ENCODE results near the gene PCDHGC4. TPM values are rescaled to one million over a fixed set of nuclear protein-coding genes. Genes with fewer than 3 reads are reported as not detected.
A peak's percentile ranks its signal among the peaks of the same experiment; 100 is the strongest.

Gene PCDHGC4
- total RNA-seq, 1 donor from 2014 or later, result 3.7 TPM

DNA sequence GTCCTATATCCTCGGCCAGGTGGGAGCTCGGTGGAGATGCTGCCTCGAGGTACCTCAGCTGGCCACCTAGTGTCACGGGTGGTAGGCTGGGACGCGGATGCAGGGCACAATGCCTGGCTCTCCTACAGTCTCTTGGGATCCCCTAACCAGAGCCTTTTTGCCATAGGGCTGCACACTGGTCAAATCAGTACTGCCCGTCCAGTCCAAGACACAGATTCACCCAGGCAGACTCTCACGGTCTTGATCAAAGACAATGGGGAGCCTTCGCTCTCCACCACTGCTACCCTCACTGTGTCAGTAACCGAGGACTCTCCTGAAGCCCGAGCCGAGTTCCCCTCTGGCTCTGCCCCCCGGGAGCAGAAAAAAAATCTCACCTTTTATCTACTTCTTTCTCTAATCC is 7.0 kb upstream of the PCDHGC4 start:
- Histone ChIP-seq H3K4me3 (ENCODE audit: low read length in 3 of 3) (peak overlapping the region; percentile 91 to 96 (median 96)), H3K4me1 (ENCODE audit: control insufficient read depth in 3 of 3, insufficient read depth in 3 of 3, low read length in 3 of 3) (peaks cover 41 to 46% (median 45%) of the 10 kb centered on the region in 3 donors), H3K9ac (ENCODE audit: low read depth in 1 of 3, low read length in 3 of 3) (peak overlapping the region; percentile 34 to 84 (median 57)), H3K27me3 (ENCODE audit: control insufficient read depth in 3 of 3, insufficient read depth in 3 of 3, low read length in 3 of 3) (no peaks in the 10 kb centered on the region), H3K36me3 (ENCODE audit: control insufficient read depth in 3 of 3, insufficient read depth in 3 of 3, low read length in 3 of 3) (no peaks in the 10 kb centered on the region), H3K27ac (ENCODE audit: low read depth, low read length) (no peak overlapping the region), H3K9me3 (ENCODE audit: control insufficient read depth in 3 of 3, low read length in 3 of 3) (no peaks in the 10 kb centered on the region)

GRCh38 chr5:141478321-141478945 is 6.4 kb upstream of the PCDHGC4 start:
- peak overlapping the region; percentile 46 to 96 (median 91) for H3K4me3 ChIP-seq (ENCODE audit: low read length in 3 of 3)
- H3K9me3 ChIP-seq (ENCODE audit: control insufficient read depth in 3 of 3, low read length in 3 of 3), result no peaks in the 10 kb centered on the region
- peak overlapping the region in 2 of 3 donors; percentile 57 to 84 for H3K9ac ChIP-seq (ENCODE audit: low read depth in 1 of 3, low read length in 3 of 3)
- peaks cover 41 to 49% (median 46%) of the 10 kb centered on the region in 3 donors for H3K4me1 ChIP-seq (ENCODE audit: control insufficient read depth in 3 of 3, insufficient read depth in 3 of 3, low read length in 3 of 3)
- no peak overlapping the region for H3K27ac ChIP-seq (ENCODE audit: low read depth, low read length)
- H3K36me3 ChIP-seq (ENCODE audit: control insufficient read depth in 3 of 3, insufficient read depth in 3 of 3, low read length in 3 of 3), result no peaks in the 10 kb centered on the region
- no peaks in the 10 kb centered on the region for H3K27me3 ChIP-seq (ENCODE audit: control insufficient read depth in 3 of 3, insufficient read depth in 3 of 3, low read length in 3 of 3)

- Histone ChIP-seq H3K36me3 (ENCODE audit: control insufficient read depth in 3 of 3, insufficient read depth in 3 of 3, low read length in 3 of 3) (no peaks in the 10 kb centered on the region), H3K27ac (ENCODE audit: low read depth, low read length) (no peak overlapping the region), H3K9ac (ENCODE audit: low read depth in 1 of 3, low read length in 3 of 3) (no peak overlapping the region), H3K27me3 (ENCODE audit: control insufficient read depth in 3 of 3, insufficient read depth in 3 of 3, low read length in 3 of 3) (no peaks in the 10 kb centered on the region), H3K4me1 (ENCODE audit: control insufficient read depth in 3 of 3, insufficient read depth in 3 of 3, low read length in 3 of 3) (peaks cover 53 to 58% (median 55%) of the 10 kb centered on the region in 3 donors), H3K9me3 (ENCODE audit: control insufficient read depth in 3 of 3, low read length in 3 of 3) (no peaks in the 10 kb centered on the region), H3K4me3 (ENCODE audit: low read length in 3 of 3) (peak overlapping the region in 2 of 3 donors; percentile 27 to 61)
These were observed 5.1 kb upstream of the PCDHGC4 start for GRCh38 chr5:141479776-141480175.

- Histone ChIP-seq H3K4me3 (ENCODE audit: low read length in 3 of 3) (peak overlapping the region in 1 of 3 donors; percentile 10), H3K9ac (ENCODE audit: low read depth in 1 of 3, low read length in 3 of 3) (peak overlapping the region in 1 of 3 donors; percentile 25), H3K36me3 (ENCODE audit: control insufficient read depth in 3 of 3, insufficient read depth in 3 of 3, low read length in 3 of 3) (peaks cover 3 to 9% (median 6%) of the 10 kb centered on the region in 3 donors), H3K4me1 (ENCODE audit: control insufficient read depth in 3 of 3, insufficient read depth in 3 of 3, low read length in 3 of 3) (peaks cover 42 to 48% (median 46%) of the 10 kb centered on the region in 3 donors), H3K27me3 (ENCODE audit: control insufficient read depth in 3 of 3, insufficient read depth in 3 of 3, low read length in 3 of 3) (peaks cover 0 to 4% (median 0%) of the 10 kb centered on the region in 3 donors), H3K9me3 (ENCODE audit: control insufficient read depth in 3 of 3, low read length in 3 of 3) (no peaks in the 10 kb centered on the region), H3K27ac (ENCODE audit: low read depth, low read length) (no peak overlapping the region)
These were observed 928 bp upstream of the PCDHGC4 start for GRCh38 chr5:141483902-141484301.

DNA sequence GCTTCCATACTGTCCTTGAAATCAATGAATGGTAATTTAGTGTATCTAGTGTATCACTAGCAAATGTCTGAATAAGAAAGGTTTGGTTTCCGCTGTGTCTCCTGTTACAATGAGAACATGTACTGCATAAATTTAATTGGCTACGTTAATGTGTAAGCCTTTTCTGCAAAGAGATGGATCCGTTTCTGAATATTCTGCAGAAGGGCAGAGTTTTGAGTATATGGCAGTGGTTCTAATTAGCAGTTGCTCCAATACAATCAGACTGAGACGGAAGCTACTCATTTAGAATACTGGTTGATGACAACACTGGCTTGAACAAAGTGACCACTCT is 555 bp upstream of the PCDHGC4 start:
- Histone ChIP-seq H3K27ac (ENCODE audit: low read depth, low read length) (no peak overlapping the region), H3K4me1 (ENCODE audit: control insufficient read depth in 3 of 3, insufficient read depth in 3 of 3, low read length in 3 of 3) (peaks cover 40 to 46% (median 44%) of the 10 kb centered on the region in 3 donors), H3K9ac (ENCODE audit: low read depth in 1 of 3, low read length in 3 of 3) (peak overlapping the region in 2 of 3 donors; percentile 25 to 32), H3K36me3 (ENCODE audit: control insufficient read depth in 3 of 3, insufficient read depth in 3 of 3, low read length in 3 of 3) (peaks cover 3 to 9% (median 6%) of the 10 kb centered on the region in 3 donors), H3K27me3 (ENCODE audit: control insufficient read depth in 3 of 3, insufficient read depth in 3 of 3, low read length in 3 of 3) (peaks cover 0 to 4% (median 0%) of the 10 kb centered on the region in 3 donors), H3K9me3 (ENCODE audit: control insufficient read depth in 3 of 3, low read length in 3 of 3) (no peaks in the 10 kb centered on the region), H3K4me3 (ENCODE audit: low read length in 3 of 3) (peak overlapping the region; percentile 25 to 65 (median 54))

DNA sequence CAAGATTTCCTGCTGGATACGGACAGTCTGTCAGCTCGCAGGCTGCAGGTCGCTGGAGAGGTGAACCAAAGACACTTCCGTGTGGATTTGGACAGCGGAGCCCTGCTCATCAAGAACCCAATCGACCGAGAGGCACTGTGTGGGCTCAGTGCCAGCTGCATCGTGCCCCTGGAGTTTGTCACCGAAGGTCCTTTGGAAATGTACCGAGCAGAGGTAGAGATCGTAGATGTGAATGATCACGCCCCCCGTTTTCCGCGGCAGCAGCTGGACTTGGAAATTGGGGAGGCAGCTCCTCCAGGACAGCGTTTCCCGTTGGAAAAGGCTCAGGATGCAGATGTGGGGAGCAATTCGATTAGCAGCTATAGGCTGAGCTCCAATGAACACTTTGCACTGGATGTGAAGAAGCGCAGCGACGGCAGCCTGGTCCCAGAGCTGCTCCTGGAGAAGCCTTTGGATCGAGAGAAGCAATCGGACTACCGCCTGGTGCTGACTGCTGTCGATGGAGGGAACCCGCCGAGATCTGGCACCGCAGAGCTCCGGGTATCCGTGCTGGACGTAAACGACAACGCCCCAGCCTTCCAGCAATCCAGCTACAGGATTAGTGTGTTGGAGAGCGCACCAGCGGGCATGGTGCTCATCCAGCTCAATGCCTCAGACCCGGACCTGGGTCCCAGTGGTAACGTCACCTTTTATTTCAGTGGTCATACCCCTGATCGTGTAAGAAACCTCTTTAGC is 658 bp downstream of the PCDHGC4 start:
- Histone ChIP-seq H3K27me3 (ENCODE audit: control insufficient read depth in 3 of 3, insufficient read depth in 3 of 3, low read length in 3 of 3) (peaks cover 0 to 4% (median 0%) of the 10 kb centered on the region in 3 donors), H3K36me3 (ENCODE audit: control insufficient read depth in 3 of 3, insufficient read depth in 3 of 3, low read length in 3 of 3) (peaks cover 9 to 12% (median 10%) of the 10 kb centered on the region in 3 donors), H3K9ac (ENCODE audit: low read depth in 1 of 3, low read length in 3 of 3) (peak overlapping the region in 2 of 3 donors; percentile 32 to 60), H3K4me3 (ENCODE audit: low read length in 3 of 3) (peak overlapping the region; percentile 25 to 65 (median 34)), H3K4me1 (ENCODE audit: control insufficient read depth in 3 of 3, insufficient read depth in 3 of 3, low read length in 3 of 3) (peaks cover 28 to 39% (median 35%) of the 10 kb centered on the region in 3 donors), H3K27ac (ENCODE audit: low read depth, low read length) (no peak overlapping the region), H3K9me3 (ENCODE audit: control insufficient read depth in 3 of 3, low read length in 3 of 3) (no peaks in the 10 kb centered on the region)

GRCh38 chr5:141486091-141486490 is 1.3 kb downstream of the PCDHGC4 start:
- Histone ChIP-seq H3K4me3 (ENCODE audit: low read length in 3 of 3) (no peak overlapping the region), H3K9ac (ENCODE audit: low read depth in 1 of 3, low read length in 3 of 3) (no peak overlapping the region), H3K27me3 (ENCODE audit: control insufficient read depth in 3 of 3, insufficient read depth in 3 of 3, low read length in 3 of 3) (peaks cover 0 to 4% (median 2%) of the 10 kb centered on the region in 3 donors), H3K9me3 (ENCODE audit: control insufficient read depth in 3 of 3, low read length in 3 of 3) (no peaks in the 10 kb centered on the region), H3K27ac (ENCODE audit: low read depth, low read length) (no peak overlapping the region), H3K36me3 (ENCODE audit: control insufficient read depth in 3 of 3, insufficient read depth in 3 of 3, low read length in 3 of 3) (peaks cover 9 to 13% (median 12%) of the 10 kb centered on the region in 3 donors), H3K4me1 (ENCODE audit: control insufficient read depth in 3 of 3, insufficient read depth in 3 of 3, low read length in 3 of 3) (peaks cover 23 to 39% (median 35%) of the 10 kb centered on the region in 3 donors)

DNA sequence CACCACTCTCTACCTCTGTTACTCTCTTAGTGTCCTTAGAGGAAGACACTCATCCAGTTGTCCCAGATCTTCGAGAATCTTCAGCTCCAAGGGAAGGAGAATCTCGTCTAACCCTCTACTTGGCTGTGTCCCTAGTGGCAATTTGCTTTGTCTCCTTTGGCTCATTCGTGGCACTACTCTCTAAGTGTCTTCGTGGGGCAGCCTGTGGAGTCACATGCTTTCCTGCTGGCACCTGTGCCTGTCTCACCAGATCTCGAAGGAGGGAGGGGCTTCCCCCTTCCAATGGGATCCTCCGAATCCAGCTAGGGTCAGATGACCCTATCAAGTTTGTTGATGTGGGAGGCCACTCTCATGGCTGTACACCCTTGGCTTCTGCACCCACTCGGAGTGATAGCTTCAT is 2.3 kb downstream of the PCDHGC4 start:
- no peak overlapping the region for H3K27ac ChIP-seq (ENCODE audit: low read depth, low read length)
- H3K4me3 ChIP-seq (ENCODE audit: low read length in 3 of 3), result no peak overlapping the region
- no peaks in the 10 kb centered on the region for H3K9me3 ChIP-seq (ENCODE audit: control insufficient read depth in 3 of 3, low read length in 3 of 3)
- H3K36me3 ChIP-seq (ENCODE audit: control insufficient read depth in 3 of 3, insufficient read depth in 3 of 3, low read length in 3 of 3), result peaks cover 9 to 17% (median 13%) of the 10 kb centered on the region in 3 donors
- H3K9ac ChIP-seq (ENCODE audit: low read depth in 1 of 3, low read length in 3 of 3), result no peak overlapping the region
- peaks cover 23 to 38% (median 35%) of the 10 kb centered on the region in 3 donors for H3K4me1 ChIP-seq (ENCODE audit: control insufficient read depth in 3 of 3, insufficient read depth in 3 of 3, low read length in 3 of 3)
- peaks cover 0 to 4% (median 2%) of the 10 kb centered on the region in 3 donors for H3K27me3 ChIP-seq (ENCODE audit: control insufficient read depth in 3 of 3, insufficient read depth in 3 of 3, low read length in 3 of 3)

- Histone ChIP-seq H3K9ac (ENCODE audit: low read depth in 1 of 3, low read length in 3 of 3) (no peak within 1 kb of the TSS), H3K27ac (ENCODE audit: low read depth, low read length) (no peak within 1 kb of the TSS), H3K4me3 (ENCODE audit: low read length in 3 of 3) (no peak within 1 kb of the TSS), H3K27me3 (ENCODE audit: control insufficient read depth in 3 of 3, insufficient read depth in 3 of 3, low read length in 3 of 3) (peaks cover 0 to 4% (median 2%) of the 10 kb centered on the region in 3 donors), H3K4me1 (ENCODE audit: control insufficient read depth in 3 of 3, insufficient read depth in 3 of 3, low read length in 3 of 3) (peaks cover 29 to 45% (median 40%) of the 10 kb centered on the region in 3 donors), H3K36me3 (ENCODE audit: control insufficient read depth in 3 of 3, insufficient read depth in 3 of 3, low read length in 3 of 3) (peaks cover 9 to 18% (median 13%) of the 10 kb centered on the region in 3 donors), H3K9me3 (ENCODE audit: control insufficient read depth in 3 of 3, low read length in 3 of 3) (no peaks in the 10 kb centered on the region)
These were observed 4.0 kb downstream of the PCDHGC4 start, which contains the start of gene PCDHGC5 for GRCh38 chr5:141488591-141489561. PCDHGC5 (plus strand) TSS chr5:141489081; CDS start chr5:141489241, 160 bp downstream.
